Uterus (tissue), 4 donors: ENCODE measurements around the gene GTPBP3. TPM values are rescaled to one million over a fixed set of nuclear protein-coding genes. Genes with fewer than 3 reads are reported as not detected.

Experiments used
- DNase-seq, 2 donors: peaks; one replicate each; pipeline ENCODE4 v3.0.0-alpha.2; 2019 to 2020
- H3K27ac ChIP-seq, 2 donors: fragments of 200-600 bp; sonication (generic); 1 replicate in 1 of 2; 2 replicates in 1 of 2; pipeline ENCODE4 v1.5.1; 2016 to 2018
- H3K27me3 ChIP-seq, 2 donors: fragments of 200-600 bp; sonication (generic); one replicate each; pipeline ENCODE4 v1.5.1; 2018 to 2019; ENCODE audit warnings: control low read depth in 1 of 2
- H3K36me3 ChIP-seq, 2 donors: fragments of 200-600 bp; sonication (generic); one replicate each; pipeline ENCODE4 v1.5.1; 2019; ENCODE audit warnings: control low read depth in 1 of 2
- H3K4me1 ChIP-seq, 2 donors: fragments of 200-600 bp; sonication (generic); one replicate each; pipeline ENCODE4 v1.5.1; 2018 to 2019; ENCODE audit warnings: control low read depth in 1 of 2
- H3K4me3 ChIP-seq, 2 donors: fragments of 200-600 bp; sonication (generic); 1 replicate in 1 of 2; 2 replicates in 1 of 2; pipeline ENCODE4 v1.5.1; 2018 to 2019; ENCODE audit warnings: mild to moderate bottlenecking in 1 of 2
- H3K9me3 ChIP-seq, 2 donors: fragments of 200-600 bp; sonication (generic); one replicate each; pipeline ENCODE4 v1.5.1; 2019; ENCODE audit warnings: control low read depth in 1 of 2
- CTCF ChIP-seq, 4 experiments: fragments of 200-600 bp in 2 of 4; fragments of 450-650 bp in 2 of 4; sonication (generic) in 2 of 4; IDR thresholded peaks; one replicate each; pipeline ENCODE4 v1.5.1; 2016 to 2019; ENCODE audit warnings: antibody characterized with exemption in 4 of 4, mild to moderate bottlenecking in 2 of 4, moderate library complexity in 1 of 4
- POLR2A ChIP-seq, 2 donors: fragments of 450-650 bp; IDR thresholded peaks; one replicate each; pipeline ENCODE4 v1.6.1; 2016; ENCODE audit warnings: antibody characterized with exemption in 2 of 2, mild to moderate bottlenecking in 1 of 2, moderate library complexity in 1 of 2
- intact Hi-C: fragments of 100-400 bp; cut with DNase I; formaldehyde crosslinking; loops from one replicate; pipeline ENCODE4 v1.15.1; 2023; ENCODE audit warnings: low total_unique reads
- total RNA-seq, 4 donors: library from RNA; depleted of rRNA in 3 of 4; stranded (reverse); fragments of >200 nt in 3 of 4; gene quantifications; one replicate each; pipeline versions ENCODE4 v1.1.0 to v1.2.4, GENCODE V29; 2014 to 2023
- donor health status: DM: yes; HTN: yes; CAD: no.

Gene GTPBP3
- total RNA-seq, 4 donors from 2014 or later = 0.88 to 31.2 (median 24.4) TPM

- Histone ChIP-seq H3K4me3 (peak overlapping the region; percentile 24 to 25), H3K36me3 (no peaks in the 10 kb centered on the region)
These were observed 9.5 kb upstream of the GTPBP3 start for GRCh38 chr19:17327654-17328516.

DNA sequence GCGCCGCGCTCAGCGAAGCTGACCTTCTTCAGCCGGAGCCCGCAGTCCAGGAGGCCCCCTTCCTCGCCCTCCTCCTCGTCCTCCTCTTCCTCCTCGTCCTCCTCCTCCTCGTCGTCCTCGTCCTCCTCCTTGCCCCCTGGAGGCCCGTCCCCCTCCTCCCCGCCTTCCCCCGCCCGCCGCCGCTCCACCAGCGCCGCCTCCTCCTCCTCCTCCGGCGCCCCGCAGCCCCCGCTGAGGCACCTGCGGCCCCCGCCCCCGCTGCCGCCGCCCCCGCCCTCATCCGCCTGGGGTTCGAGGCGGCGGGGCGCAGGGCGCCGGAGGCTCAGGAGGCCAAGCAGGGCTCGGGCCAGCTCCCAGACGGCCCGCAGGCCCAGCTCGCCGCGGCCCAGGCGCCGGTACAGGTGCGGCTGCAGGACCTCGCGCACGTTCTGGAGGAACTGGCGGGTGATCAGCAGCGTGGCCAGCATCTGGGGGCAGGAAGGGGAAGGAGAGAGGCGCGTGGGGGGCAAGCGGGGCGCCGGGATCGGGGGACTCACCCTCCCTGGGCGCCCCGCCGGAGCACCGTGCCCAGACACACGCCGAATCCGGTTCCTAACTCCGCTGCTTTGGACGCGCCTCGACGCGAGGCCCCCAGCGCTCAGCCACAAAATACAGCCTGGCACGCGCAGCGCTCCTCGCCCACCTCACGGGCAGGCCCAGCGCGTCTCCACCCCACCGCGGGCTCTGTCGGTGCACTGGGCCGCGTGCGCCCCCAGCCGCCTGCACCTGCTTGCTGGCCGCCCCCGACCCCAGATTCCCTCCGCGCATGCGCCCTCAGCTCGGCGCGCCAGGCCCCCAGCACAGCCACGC is 8.6 kb upstream of the GTPBP3 start:
- Histone ChIP-seq H3K9me3 (no peaks in the 10 kb centered on the region), H3K4me1 (peaks cover 0 to 13% of the 10 kb centered on the region in 2 donors), H3K4me3 (peak overlapping the region; percentile 24 to 25), H3K27me3 (peaks cover 0 to 12% of the 10 kb centered on the region in 2 donors), H3K36me3 (no peaks in the 10 kb centered on the region), H3K27ac (no peak overlapping the region)
- TF ChIP-seq POLR2A (IDR thresholded peaks at IDR 0.05) (no peak), CTCF (IDR thresholded peaks at IDR 0.05) (no peak)
- intact Hi-C loops = no loop called here
- no peak for DNase-seq

More at GRCh38 chr19:17327654-17328516, 9.5 kb upstream of the GTPBP3 start:
- Histone ChIP-seq H3K27me3 (peaks cover 0 to 12% of the 10 kb centered on the region in 2 donors), H3K27ac (no peak overlapping the region), H3K9me3 (no peaks in the 10 kb centered on the region), H3K4me1 (peaks cover 0 to 20% of the 10 kb centered on the region in 2 donors)
- intact Hi-C loops = no loop called here
- TF ChIP-seq POLR2A (IDR thresholded peaks at IDR 0.05) (no peak), CTCF (IDR thresholded peaks at IDR 0.05) (peak in 3 of 4 experiments; percentile 33 to 49 (median 40))
- DNase-seq = peak; percentile 61 to 75

GRCh38 chr19:17329366-17330261 is 7.7 kb upstream of the GTPBP3 start:
- Histone ChIP-seq H3K36me3 (no peaks in the 10 kb centered on the region), H3K4me3 (no peak overlapping the region)

More at GRCh38 chr19:17329366-17330261, 7.7 kb upstream of the GTPBP3 start:
- DNase-seq = no peak
- TF ChIP-seq CTCF (IDR thresholded peaks at IDR 0.05) (no peak), POLR2A (IDR thresholded peaks at IDR 0.05) (no peak)
- Histone ChIP-seq H3K27ac (no peak overlapping the region), H3K4me1 (peaks cover 0 to 16% of the 10 kb centered on the region in 2 donors), H3K27me3 (peaks cover 0 to 12% of the 10 kb centered on the region in 2 donors), H3K9me3 (no peaks in the 10 kb centered on the region)
- intact Hi-C loops = no loop called here
